HG03095 (cell line): Measurements from ENCODE around the gene TMC1.

Source experiments
- ATAC-seq: cut with Tn5 transposase; IDR thresholded peaks from one replicate; pipeline ENCODE4 v1.9.1; 2021; ENCODE audit warnings: moderate library complexity; ENCODE audit not compliant: unreplicated experiment

TMC1 gene

DNA sequence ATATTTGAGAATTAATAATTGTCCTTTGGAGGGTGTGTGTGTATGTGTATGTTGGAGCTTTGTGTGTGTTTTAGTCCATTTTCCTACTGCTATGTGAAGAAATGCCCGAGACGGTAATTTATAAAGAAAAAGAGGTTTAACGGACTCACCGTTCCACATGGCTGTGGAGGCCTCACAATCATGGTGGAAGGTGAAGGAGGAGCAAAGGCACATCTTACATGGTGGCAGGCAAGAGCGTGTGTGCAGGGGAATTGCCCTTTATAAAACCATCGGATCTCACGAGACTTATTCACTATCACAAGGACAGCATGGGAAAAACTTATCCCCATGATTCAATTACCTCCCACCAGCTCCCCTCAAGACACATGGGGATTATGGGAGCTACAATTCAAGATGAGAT, 44.1 kb downstream of the TMC1 start:
- ATAC-seq: no peak

DNA sequence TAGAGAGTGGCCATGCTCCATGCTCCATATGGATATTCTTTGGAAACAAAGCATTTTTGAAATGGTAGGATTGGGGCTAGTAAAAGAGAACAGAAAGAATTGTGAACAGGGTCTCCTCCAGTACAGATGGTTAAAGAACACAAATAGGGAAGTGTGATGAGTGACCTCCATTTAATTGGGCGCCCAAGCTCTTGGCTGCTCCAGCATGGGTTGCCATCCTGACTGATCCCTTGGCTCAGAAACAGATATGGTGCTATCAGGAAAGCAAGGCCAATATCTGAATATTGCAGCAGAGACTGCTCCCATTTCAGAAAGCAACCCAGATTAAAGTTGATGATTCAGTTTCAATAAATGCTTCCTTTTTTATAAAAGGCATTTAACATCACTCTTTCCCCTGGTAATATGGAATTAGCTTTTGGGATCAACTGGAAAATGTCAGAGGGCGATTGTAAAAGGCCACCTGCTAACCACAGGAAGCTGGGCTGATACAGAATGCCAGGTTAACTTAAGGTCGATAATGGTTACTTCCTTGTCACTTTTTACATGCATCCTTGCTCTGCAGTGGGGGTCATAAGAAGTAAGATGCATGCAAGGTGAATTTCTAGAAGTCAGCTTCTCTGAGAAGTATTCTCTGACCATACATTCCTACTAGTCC, 52.9 kb downstream of the TMC1 start:
- no peak for ATAC-seq

DNA sequence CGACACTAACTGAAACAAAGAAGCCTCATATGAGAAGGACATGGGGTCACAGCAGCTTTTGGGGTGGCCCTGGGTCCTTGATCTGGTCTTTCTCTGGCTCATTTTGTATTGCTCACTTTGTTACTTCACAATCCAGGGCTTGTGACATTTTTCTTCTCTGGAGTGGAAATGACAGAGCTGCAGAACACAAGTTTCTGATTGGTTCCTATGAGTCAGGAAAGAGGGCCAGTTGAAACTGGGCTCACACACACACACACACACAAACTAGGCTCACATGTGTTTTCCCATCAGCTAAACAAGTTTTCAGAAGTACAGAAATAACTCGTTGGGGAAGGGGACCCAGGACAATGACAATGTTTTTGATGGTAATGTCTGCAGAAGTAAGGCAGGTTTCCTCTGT, 54.3 kb downstream of the TMC1 start:
- no peak for ATAC-seq

DNA sequence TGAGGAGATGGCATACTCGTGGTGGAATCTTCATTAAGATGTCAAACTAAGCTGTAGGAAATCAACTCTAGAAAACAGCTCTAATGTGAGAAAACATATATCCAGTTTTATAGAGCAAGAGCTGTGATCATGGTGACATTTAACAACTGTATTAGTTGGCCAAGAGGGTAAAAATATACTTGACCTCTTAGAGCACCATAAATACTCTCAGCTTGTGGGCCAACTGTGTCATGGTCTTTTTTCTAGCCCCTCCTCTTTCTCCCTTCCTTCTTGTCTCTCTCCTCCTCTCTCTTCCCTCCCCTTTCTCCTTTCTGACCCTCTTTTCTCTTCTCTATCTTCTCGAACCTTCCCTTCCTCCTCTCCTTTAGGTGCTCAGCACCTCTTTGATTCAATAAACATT, 54.7 kb downstream of the TMC1 start:
- ATAC-seq: no peak

DNA sequence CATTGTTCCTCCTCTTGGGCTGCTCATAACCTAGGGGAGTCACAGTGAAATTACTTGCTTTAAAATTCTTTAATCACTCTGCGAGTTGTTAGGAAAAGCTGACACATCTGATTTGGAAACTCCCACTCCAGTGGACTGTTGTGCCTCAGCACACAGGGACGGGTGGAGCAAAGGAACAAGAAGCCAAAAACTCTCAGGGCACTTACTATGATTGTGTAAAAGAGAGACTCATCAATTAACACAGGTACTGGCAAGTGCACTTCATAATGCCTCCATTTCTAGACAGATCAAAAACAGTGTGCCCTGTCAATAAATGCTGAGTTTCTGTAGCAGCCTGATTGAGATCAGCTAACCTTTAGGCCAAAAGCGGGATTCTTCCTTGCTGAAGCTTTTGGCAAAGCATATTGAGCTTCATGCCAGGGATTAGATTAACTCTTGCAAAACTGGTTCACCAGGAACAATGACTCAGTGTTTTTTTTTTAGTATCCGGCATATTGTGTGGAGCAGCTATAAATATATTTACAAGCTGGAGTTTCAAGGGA, 55.9 kb downstream of the TMC1 start:
- ATAC-seq: no peak

DNA sequence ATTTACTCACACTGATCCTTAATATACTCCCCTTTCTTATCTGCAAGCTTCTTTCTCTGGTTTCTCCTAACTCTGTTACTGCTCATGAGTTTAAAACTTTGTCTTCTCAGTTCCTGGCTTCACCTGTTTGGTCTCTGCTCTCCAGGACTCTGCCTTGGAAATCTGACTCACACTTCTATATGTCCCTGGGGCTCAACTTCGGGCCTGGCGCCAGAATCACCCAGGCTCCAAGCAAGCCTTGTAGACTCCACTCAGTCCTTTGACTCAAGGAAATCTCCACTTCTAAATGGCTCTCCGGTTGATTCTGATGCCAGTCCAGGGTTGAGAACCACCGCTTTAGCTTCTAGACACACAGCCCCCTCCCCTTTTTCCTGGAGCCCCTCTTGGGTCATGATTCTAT, 57.8 kb downstream of the TMC1 start:
- ATAC-seq: no peak

DNA sequence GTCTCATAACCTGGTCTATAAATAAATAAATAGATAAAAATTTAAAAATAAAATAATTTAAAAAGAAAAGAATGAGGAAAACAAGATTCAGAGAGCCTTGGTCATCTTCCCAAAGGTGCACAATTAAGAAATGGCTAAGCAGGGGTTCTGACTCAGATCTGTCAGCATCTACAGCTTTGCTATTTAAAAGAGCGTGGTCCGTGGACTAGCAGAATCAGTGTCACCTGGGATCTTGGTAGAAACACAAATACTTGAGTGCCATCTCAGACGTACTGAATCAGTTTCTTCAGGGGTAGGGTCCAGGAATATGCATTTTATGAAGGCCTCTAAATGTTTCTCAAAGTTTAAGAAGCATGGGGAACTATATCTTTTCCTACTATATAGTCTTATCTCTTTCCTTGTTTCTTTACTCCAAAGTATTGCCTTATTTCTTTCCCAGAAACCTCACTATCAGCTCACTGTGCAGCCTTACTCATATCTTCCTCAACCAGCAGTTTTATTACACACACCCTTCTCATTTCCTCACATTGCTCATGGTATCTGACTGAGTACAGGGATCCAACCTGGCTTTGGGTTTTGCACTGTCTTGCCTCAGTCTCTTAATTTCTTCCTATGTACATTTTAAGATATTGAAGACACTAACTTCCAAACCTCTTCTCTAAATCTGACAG, 58.6 kb downstream of the TMC1 start:
- no peak for ATAC-seq

DNA sequence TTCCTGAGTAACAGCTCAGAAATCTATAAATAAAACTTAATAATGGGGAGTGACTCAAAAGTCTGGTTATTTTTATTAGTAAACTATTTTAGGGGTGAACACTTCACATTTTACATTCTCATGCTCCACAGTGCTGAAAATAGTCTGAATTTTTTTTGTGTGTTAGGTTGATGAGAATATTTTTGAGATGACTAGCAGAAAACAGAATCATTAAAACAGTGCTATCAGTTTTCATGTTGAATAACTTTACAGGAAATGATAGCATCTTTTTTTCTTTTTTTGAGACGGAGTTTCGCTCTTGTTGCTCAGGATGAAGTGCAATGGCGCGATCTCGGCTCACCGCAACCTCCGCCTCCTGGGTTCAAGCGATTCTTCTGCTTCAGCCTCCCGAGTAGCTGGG, 60.3 kb downstream of the TMC1 start:
- no peak for ATAC-seq

DNA sequence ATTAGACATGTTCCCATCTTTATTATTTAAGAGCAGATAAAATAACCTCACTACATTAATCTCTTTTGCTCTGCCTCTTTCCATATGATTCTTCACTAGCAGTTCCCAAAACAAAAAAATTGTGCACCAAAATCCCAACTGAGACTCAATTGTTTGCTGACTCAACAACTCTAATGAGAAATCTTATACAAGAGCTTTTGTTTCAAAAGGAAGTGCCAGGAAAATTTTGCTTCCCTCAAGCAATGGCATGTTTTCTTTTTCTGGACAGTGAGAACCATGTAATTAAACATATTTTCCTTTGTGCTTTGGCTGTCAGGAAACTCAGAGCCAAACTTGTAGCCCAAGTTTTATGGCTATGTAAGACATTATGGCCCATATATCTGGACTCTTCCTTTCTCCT, 62.0 kb downstream of the TMC1 start:
- ATAC-seq: no peak

DNA sequence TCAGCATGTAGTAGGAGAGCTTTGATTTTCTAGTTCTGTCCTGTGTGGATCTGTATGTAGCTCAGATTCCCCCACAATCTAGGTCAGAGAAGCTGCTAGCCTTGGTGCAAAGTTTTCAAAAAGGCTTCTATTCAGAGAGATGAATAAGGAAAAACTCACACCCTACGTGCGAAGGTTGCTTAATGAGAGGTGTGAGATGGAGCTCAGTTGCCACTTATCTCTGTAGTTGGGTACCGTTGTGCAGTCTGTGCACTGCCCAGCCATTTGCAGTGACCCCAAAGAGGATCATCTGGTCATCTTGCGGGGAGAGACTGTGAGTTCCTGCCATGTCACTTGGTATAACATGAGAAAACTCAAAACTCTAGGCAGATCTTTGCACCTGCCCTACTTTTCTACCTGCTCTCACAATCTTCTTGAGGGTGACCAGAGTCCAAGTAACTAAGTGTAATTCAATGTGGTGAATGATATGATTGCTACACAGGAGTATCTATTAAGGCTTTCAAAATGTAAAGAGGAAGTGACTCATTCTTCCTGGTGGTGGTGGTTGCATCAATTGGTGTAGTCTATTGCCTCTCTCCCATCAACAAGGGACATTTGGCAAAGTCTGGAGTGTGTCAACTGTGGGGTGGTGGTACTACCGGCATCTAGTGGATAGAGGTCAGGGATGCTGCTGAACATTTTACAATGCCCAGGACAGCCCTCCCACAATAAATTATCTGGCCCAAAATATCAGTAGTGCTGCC, 65.2 kb downstream of the TMC1 start:
- ATAC-seq: peak; percentile 57

DNA sequence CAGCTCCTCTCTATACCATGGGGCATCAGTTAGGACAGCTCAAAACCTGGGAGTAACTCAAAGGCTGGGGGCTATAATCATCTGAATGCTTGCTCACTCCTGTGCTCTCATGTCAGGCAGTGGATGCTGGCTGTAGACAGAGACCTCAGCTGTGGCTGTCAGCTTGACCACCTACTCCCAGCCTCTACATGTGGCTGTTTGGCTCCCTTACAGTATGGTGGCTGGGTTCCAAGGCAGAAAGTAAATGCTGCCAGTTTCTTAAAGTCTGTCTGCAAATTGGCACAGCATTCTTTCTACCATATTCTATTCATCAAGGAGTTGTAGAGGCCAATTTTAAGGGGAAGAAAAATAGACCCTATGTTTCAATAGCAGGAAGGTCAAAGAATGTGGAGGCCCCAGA, 66.9 kb downstream of the TMC1 start:
- no peak for ATAC-seq

DNA sequence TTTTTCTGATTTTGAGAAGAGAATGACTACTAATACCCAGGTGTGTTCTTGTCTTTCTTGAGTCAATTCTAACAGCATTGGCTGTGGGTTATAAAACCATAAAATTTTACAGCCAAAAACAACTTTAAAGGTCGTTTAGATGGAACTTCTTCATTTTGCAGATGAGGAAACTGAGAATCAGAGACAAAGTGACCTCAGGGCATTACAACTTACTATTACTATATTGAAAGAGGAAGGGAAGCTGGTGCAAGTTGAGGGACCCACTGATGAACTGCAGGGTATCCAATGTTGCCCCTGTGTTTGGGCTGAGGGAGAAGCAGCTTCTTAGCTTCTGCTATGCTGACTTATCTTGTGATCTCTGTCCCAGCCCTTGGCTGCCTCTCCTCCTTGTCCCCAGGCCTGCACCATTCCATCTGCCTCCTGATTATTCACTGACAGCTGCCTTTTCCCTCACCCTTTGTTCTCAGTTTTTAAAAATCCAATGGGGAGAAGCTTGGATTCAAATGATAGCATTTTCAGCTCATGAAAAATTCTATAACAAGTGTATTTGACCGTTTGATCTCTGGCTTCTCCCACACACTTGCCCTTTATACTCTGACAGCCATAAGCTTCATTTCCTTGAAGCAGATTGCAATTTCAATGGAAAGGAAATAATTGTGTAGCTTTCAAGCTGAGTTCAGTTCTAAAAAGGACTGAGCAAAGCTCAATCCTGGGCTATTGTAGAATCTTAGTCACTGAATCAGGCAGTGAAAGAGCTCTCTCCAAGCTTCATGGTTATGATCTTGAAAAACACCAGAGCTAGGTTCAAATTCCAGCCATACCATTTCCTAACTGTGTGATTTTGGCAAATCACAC, 68.5 kb downstream of the TMC1 start:
- ATAC-seq: no peak

DNA sequence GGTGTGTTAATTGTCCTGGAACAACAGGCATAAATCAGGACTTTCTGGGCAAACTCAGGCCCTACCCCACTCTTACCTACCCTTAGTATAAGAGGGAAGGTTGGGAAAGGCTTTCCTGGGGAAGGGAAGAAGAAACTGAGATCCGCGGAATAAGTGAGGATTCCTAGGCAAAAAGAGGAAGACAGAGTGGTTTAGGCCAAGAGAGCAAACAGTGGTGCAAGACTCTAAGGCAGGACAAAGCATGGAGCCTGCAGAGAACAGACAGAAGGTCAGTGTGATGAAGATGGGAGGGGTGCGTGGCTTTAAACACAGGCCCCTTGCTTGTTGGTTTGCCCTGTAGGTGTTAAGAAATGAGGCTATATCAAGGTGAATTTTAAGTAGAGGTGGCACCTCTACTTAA, 69.4 kb downstream of the TMC1 start:
- no peak for ATAC-seq

DNA sequence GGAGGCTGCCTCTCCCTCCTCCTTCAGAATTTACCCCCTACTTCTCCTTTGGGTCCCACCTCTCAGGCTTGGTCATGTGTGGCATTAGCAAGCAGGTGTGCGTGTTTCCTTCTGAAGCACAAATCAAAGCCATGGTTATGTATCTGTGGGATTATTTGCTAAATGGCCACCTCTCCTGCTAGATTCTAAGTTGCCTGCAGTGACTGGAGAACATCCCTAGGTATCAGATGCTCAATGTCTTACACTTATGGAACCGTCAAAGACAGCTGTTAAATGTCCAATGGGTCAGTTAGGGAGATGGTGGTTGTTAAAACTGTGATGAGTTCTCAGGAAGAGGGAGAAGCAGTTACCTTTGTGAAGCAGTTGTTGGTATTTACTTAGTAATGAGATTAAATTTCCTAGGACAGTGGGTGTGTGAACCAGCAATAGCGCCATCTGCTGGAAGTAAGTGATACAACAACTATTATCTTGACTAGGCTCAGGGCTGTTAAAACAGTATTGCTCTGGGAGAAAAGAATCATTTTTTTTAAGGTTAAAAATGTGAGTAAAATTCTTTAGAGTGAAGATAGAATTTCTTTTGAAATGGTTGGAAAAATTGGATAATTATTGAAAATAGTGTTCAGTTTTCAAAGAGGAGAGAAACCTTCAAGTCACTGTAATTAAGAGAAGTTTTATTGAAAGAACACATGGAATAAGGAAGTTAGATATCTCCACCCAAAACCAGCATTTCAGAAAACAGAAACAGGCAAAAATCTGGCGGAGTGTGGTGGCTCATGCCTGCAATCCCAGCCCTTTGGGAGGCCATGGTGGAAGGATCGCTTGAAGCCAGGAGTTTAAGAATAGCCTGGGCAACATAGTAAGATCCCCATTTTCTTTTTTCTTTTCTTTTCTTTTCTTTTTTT, 71.3 kb downstream of the TMC1 start:
- no peak for ATAC-seq

DNA sequence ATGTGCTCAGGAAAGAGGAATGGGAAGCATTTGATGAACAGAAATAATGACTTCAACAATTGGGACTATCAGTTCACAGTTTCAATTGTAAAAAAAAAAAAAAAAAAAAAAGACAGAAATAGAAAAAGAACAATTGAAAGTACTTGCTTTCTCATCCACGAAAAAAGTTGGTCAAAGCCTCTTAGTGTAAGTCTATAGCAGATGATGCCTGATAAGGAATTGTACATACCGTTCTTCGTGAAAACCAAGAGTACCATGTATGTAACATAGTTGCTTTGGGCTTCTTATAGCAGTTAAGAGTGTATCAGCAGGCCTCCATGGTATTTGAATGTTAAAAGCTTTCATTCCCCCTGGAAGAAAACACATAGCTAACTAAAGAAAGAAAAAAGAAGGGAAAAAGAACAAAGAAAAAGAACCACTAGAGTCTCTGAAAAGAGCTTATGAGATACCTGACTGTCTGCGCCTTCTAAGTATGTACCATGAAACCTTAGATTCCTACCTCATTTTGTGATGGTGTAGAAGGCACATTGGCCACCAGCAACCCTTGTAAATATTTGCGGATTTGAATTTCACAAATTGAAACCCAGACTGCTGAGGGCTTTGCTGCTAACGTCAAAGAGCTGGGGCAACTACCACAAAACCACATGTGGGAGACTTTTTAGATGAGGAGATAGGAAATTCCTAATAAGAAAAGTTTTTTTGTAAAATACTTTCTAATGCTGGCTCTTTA, 75.2 kb downstream of the TMC1 start:
- no peak for ATAC-seq

DNA sequence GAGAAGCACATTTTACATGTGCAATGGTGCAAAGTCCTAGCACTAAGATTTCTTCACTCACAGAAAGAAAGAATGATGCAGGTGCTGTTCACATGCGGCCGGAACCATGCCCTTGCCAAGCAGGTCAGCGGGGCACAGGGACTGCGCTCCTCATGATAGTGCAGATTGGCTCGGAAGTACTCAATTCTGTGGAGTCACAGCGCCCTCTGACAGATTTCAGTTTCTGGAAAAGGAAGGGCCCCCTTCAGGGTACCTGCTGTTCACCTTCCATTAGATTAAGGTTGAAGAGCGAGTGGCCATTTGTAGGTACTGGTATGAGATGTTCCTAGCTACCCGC, 75.7 kb downstream of the TMC1 start:
- ATAC-seq: no peak

DNA sequence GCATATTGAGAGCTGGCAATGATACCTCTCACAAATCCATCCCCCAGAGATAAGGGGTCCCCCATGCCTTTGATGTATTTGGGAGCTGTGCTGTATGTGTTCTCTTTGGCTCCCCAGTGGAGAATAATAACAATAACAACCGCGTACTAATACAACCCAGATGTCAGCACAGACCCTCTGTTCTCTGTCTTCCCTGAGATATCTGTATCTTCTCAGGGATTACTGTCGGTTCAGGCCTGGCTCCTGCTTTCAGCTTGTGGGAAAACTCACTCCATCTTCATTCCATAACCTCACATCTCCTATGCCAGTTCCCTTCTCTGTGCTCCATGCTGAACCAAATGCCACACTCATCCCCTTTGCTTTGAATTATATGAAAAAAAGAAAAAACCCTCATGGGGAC, 76.2 kb downstream of the TMC1 start:
- no peak for ATAC-seq

DNA sequence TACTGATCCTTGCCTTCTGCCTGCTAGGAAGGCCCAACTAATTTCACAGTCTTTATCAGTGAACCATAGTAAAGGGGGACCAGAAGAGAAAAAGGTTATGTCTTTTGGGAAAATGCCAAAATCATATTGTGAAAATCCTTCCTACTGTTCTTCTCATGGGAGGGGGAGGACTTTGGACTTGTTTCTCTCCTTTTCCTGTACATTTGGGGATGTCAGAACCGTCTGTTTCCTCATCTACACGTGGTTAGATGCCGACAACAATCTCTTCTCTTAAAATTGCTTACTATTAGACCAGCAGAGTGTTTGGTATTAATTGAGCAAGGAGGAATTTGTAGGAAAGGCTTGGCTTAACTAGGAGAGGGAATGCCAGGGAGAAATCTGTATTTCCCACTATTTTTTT, 77.2 kb downstream of the TMC1 start:
- ATAC-seq: no peak

DNA sequence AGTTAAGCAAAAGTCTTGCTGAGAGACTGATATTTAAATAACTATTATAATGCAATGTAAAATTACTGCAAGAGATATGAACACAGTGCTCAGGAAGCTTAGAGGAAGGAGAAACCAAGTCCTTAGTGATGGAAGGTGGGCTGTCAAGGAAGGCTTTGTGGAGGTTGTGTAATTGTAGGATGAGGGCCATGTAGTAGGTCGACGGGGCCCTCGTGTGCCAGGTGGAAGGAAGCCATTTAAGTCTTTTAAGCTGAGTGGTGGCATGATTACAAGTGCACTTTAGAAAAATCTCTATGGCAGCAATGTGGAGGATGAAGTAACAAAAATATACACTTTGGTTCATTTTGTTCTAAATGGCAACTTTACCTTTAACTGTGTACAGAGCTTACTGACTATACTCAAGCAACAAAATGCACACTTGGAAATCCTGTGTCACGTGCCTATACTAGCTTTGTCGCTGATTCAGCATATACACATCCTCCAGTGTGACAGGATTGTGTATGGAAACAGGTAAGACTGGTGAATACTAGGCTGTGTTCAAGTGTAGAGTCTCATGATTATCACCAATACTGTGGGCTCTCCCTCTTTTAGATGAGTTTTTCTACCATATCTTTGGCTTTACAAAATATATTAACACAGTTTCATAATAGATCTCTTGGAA, 78.6 kb downstream of the TMC1 start:
- no peak for ATAC-seq
